GM21619 (cell line): Measurements from ENCODE around the gene NISCH.
"Not testable (repeated sequence)": the region's sequence is repeated elsewhere in the genome, so short reads cannot be mapped to it uniquely, and the experiment has no call there.

Experiments used
- ATAC-seq: cut with Tn5 transposase; IDR thresholded peaks from one replicate; pipeline ENCODE4 v1.9.1; 2021; ENCODE audit not compliant: unreplicated experiment

NISCH gene

DNA sequence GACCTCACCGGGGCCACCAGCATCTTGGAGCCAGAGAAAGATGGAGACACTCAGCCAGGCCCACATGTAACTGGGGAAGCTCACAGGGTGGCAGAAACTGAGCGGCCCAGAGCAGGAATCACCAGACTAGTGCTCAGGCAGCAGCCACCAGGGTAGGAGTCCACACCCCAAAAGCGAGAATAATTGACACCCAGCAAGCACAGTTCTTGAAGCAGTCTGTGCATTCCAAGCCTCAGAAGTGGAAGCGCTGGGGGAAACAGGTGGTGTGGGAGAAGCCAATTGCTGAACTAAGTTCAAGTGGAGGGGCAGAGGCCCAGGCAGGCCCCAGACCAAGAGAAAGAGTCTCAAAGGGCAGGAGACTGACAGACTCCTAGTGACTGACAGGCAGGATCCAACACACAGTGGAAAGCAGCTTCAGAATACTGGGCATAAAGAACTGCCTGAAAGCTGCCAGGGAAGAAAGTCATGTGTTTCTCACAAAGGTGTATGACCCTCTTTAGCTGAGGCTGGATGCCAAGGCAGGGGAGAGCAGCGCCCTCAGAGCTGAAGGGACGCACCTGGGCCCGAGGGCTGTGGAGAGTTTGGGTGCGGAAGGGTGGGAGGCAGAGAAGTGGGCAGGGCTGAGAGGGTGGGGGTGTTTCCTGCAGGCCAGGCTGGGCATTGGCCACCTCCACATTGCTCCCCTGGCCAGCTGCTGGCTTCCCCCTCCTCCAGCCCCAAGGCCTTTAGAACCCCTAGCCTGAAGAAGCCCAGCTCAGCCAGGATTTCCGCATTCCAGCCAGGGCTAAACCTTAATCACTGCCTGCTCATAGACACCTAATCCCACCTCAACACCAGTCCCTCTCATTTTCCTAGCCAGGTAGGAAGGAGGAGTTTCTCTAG, 70.5 kb downstream of the NISCH start:
- no peak for ATAC-seq

GRCh38 chr3:52526671-52527038, 71.3 kb downstream of the NISCH start:
- not testable (repeated sequence) for ATAC-seq

GRCh38 chr3:52527039-52527731, 71.8 kb downstream of the NISCH start:
- no peak for ATAC-seq

GRCh38 chr3:52527732-52528585, 72.6 kb downstream of the NISCH start:
- no peak for ATAC-seq

GRCh38 chr3:52528586-52529375, 73.4 kb downstream of the NISCH start:
- no peak for ATAC-seq

DNA sequence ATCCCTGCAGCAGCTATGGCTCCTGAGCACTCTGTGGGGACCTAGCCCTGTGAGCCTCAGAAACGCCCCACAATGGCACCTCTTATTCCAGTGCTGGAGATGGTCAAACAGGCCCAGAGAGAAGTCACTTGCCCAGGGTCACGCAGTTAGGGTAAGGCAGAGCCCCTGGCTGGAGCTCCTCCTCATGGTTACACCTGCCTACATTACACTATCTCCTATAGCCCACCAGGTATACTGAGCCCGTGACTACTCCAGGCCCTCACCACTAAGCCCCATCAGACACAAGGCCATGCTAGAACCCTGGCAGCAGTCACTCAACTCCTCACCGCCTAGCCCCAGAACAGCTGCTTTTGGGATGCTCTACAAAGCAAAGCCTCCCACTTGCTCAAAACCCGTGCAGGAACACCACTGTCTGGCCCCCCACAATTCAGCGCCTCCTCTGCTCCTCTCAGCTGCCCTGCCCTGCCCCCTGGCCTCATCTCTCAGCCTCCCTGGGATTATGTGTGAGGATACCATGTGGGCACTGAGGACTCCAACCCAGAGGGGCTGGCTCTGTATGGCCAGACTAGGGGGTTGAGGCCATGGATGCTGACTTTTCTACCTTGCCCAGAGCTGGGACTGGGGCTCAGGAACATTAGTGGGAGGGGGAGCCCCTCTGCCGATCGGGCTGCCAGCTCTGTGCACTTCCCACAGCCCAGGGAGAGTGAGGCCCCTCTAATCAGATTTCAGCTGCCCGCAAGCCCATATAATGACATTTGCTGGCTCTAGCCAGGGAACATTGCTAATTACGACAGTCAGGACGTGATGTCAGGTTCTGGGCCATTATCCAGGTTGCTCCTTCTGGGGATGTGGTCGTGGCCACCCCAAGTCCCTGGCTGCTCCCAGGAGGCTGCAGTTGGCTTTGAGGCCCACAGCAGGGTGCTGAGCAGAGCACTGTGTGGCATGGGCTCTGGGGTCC, 74.3 kb downstream of the NISCH start:
- ATAC-seq, result no peak

DNA sequence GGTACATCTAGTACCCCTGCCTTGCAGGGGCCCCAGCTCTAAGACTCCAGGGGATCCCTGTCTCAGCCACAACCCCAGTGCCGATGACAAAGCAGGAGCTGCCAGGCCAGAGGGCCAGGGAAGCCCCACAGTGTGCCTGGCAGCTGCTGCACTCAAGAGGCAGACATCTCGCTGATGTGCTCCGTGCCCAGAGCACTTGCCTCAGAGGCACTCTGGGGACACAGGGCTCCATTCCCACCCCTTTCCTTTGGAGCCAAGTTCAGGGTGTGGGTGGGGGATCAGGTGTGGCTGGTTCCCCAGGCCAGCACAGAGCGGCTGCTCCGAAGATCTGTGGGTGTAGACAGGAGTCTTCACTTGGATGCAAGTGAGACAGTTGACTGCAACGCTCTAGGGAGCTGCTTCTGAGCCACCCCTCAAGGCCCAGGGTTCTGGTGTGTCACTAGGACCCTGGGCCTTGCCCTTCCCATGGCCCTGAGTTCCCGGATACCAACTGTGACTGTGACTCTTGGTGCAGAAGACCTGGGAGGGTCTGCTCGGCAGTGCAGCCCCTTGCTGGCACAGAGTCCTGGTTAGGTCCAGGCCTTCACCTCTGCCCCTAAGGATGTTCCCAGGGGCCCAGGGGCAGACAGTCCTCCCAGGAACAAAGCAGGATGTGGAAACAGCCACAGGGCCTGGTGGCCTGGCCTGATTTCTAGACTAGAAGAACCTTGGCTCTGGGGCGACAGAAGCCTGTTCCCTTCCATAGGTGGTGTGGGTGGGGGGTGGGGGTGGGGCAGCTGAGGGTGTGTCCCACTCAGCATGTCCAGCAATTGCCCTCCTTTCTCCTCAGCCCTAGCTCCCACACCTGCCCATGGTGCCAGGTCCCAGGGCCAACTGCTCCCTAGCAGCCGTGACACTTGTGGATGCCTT, 75.8 kb downstream of the NISCH start:
- no peak for ATAC-seq

- ATAC-seq, result no peak
Observed at GRCh38 chr3:52531860-52532516, 76.6 kb downstream of the NISCH start.

GRCh38 chr3:52532517-52532837, 77.1 kb downstream of the NISCH start:
- no peak for ATAC-seq

- ATAC-seq, result no peak
Observed at GRCh38 chr3:52532838-52533622, 77.6 kb downstream of the NISCH start.

DNA sequence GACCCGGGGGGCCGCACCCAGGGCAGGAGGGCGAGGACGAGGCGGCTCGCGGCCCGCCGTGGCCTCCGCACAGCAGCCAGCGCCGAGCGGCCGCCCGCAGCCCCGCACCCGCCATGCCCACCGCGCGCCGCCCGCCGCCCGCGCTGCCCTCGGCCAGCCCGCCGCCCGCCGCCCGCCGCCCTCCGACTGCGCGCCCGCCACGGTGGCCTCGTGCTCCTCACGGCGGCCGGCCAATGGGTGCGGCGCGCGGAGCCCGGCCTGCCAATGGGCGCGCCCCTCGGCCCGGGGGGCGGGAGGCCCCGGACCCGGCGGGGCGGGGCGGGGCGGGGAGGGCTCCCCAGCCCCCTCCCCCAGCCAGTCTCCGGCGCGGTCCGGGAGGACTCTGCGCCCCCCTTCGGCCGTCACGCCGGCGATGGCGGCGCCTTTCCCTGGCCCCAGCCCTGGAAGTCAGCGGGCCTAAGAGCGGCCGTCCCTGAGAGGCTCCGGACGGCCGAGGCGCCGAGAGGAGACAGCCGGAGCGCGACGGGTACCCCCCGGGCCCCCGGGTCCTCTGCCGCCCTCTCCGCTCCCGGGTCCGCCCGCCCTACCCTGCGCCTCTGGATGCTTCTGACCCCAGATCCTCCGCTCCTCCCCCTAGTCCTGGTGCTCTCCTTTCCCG, 78.3 kb downstream of the NISCH start, which contains the start of gene NT5DC2:
Gene NT5DC2 (minus strand): TSS at position 235 of the 658 bp plus-strand sequence. CDS start 120 bp downstream, at position 115.
- ATAC-seq, result peak; percentile 28

GRCh38 chr3:52534281-52535183, 79.1 kb downstream of the NISCH start:
- ATAC-seq, result no peak

- no peak for ATAC-seq
Observed at GRCh38 chr3:52535411-52536111, 80.2 kb downstream of the NISCH start.

DNA sequence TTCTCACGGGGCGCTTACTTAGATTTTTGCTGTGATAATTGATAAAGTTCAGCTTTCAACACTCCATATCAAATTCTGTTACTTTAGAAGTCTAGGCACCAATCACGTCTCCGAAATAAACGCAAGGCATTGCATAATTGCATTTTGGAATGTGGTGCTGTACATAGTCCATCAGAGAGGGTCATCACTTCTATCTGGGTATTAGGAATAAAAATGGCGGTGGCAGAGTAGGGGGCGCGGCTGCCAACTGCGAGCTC, 80.6 kb downstream of the NISCH start:
- ATAC-seq, result no peak
